ENCODE results near the gene DDX31. TPM values are rescaled to one million over a fixed set of nuclear protein-coding genes. Genes with fewer than 3 reads are reported as not detected.

DDX31 gene
- total and polyA plus RNA-seq, 9 of the 15 experiments (the other 6 are each of a cell fraction or from before 2014, with no cell fraction given) = 11.9 to 24.6 (median 22.2) TPM

GRCh38 chr9:132564526-132564925 lies 105.3 kb downstream of the DDX31 start:
- BruUV-seq (replicated peaks) = no TSS peak

More at GRCh38 chr9:132564526-132564925, 105.3 kb downstream of the DDX31 start:
- Histone ChIP-seq H4K20me1 (replicated peaks; ENCODE audit: control insufficient read depth, insufficient read depth, low read length) (0 out of 2 replicates have a peak, but pooled peaks cover 2% of the 10 kb centered on the region), H3K36me3 (ENCODE audit: control insufficient read depth, insufficient read depth, low read length) (no peaks in the 10 kb centered on the region), H3K27me3 (ENCODE audit: control insufficient read depth in 2 of 2, insufficient read depth in 2 of 2, low read length in 2 of 2) (peaks cover 35 to 67% of the 10 kb centered on the region in 2 experiments), H3K4me3 (no peak overlapping the region), H3K4me1 (replicated peaks in 1 of 2; ENCODE audit: control insufficient read depth in 2 of 2, insufficient read depth in 2 of 2, low read length in 2 of 2) (no peaks in the 10 kb centered on the region), H3K27ac (ENCODE audit: extremely low read depth, low read depth, low read length) (no peak overlapping the region), H3K9me3 (replicated peaks; ENCODE audit: control insufficient read depth, insufficient read depth, low read depth, low read length) (no peaks in the 10 kb centered on the region), H3K79me2 (ENCODE audit: control insufficient read depth, insufficient read depth, low read length) (no peaks in the 10 kb centered on the region), H3K9me1 (ENCODE audit: control insufficient read depth, insufficient read depth, low read length) (no peaks in the 10 kb centered on the region), H2AFZ (ENCODE audit: low read depth, low read length) (no peak overlapping the region), H3K4me2 (ENCODE audit: insufficient read depth, low read length) (no peak overlapping the region), H3K9ac (ENCODE audit: insufficient read depth in 1 of 2, low read depth in 2 of 2, low read length in 2 of 2) (no peak overlapping the region)
- FAIRE-seq (no peak), DNase-seq (ENCODE audit: extremely low read depth in 1 of 4, low spot score in 3 of 4) (no peak), ATAC-seq (no peak)
- intact Hi-C loops (cut with micrococcal nuclease) (no loop called here), in situ Hi-C loops (cut with MboI) (no loop called here)
- CTCF ChIA-PET (ENCODE audit: low intra/inter-chr PET ratio) = no interaction called here
- TF ChIP-seq CHD4 (IDR thresholded peaks at IDR 0.05; ENCODE audit: insufficient read depth, insufficient replicate concordance, low read depth, low read length, poor library complexity, severe bottlenecking) (no peak), TCF7 (IDR thresholded peaks at IDR 0.05; ENCODE audit: borderline replicate concordance) (no peak), NCOA6 (IDR thresholded peaks at IDR 0.05) (no peak), CBX8 (IDR thresholded peaks at IDR 0.05; ENCODE audit: borderline replicate concordance, extremely low read depth, low read depth, low read length, poor library complexity, severe bottlenecking) (peak; percentile 56), THRA (IDR thresholded peaks at IDR 0.05) (no peak), KLF6 (CRISPR knock-in tag; IDR thresholded peaks at IDR 0.05; ENCODE audit: borderline replicate concordance) (no peak), RBBP5 (IDR thresholded peaks at IDR 0.05; ENCODE audit: borderline replicate concordance, insufficient read depth, low read length, poor library complexity, severe bottlenecking) (no peak)
- WGBS (ENCODE audit: insufficient coverage, low coverage, missing lambda C conversion rate) = 0% methylated on average over 6 of the region's 6 CpGs
- POLR2A ChIA-PET = interaction anchor here (0.8 to 1.4 kb wide), 3 partner anchors 12 to 57 kb away, joined by 3 to 4 read pairs (median 3); no protein-coding TSS in a partner anchor
